Endothelial cell of coronary artery (primary cell): ENCODE data around the gene NCAPD2. TPM values are rescaled to one million over a fixed set of nuclear protein-coding genes. Genes with fewer than 3 reads are reported as not detected.

Experiments
- total RNA-seq: library from RNA; depleted of rRNA; stranded (reverse); fragments of >200 nt; gene quantifications from 2 replicates; pipeline ENCODE4 v1.2.3, GENCODE V29; 2014

Gene NCAPD2, protein sequence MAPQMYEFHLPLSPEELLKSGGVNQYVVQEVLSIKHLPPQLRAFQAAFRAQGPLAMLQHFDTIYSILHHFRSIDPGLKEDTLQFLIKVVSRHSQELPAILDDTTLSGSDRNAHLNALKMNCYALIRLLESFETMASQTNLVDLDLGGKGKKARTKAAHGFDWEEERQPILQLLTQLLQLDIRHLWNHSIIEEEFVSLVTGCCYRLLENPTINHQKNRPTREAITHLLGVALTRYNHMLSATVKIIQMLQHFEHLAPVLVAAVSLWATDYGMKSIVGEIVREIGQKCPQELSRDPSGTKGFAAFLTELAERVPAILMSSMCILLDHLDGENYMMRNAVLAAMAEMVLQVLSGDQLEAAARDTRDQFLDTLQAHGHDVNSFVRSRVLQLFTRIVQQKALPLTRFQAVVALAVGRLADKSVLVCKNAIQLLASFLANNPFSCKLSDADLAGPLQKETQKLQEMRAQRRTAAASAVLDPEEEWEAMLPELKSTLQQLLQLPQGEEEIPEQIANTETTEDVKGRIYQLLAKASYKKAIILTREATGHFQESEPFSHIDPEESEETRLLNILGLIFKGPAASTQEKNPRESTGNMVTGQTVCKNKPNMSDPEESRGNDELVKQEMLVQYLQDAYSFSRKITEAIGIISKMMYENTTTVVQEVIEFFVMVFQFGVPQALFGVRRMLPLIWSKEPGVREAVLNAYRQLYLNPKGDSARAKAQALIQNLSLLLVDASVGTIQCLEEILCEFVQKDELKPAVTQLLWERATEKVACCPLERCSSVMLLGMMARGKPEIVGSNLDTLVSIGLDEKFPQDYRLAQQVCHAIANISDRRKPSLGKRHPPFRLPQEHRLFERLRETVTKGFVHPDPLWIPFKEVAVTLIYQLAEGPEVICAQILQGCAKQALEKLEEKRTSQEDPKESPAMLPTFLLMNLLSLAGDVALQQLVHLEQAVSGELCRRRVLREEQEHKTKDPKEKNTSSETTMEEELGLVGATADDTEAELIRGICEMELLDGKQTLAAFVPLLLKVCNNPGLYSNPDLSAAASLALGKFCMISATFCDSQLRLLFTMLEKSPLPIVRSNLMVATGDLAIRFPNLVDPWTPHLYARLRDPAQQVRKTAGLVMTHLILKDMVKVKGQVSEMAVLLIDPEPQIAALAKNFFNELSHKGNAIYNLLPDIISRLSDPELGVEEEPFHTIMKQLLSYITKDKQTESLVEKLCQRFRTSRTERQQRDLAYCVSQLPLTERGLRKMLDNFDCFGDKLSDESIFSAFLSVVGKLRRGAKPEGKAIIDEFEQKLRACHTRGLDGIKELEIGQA (N-terminal part only)
- 37.8 and 52.2 TPM in 2 replicates for total RNA-seq

DNA sequence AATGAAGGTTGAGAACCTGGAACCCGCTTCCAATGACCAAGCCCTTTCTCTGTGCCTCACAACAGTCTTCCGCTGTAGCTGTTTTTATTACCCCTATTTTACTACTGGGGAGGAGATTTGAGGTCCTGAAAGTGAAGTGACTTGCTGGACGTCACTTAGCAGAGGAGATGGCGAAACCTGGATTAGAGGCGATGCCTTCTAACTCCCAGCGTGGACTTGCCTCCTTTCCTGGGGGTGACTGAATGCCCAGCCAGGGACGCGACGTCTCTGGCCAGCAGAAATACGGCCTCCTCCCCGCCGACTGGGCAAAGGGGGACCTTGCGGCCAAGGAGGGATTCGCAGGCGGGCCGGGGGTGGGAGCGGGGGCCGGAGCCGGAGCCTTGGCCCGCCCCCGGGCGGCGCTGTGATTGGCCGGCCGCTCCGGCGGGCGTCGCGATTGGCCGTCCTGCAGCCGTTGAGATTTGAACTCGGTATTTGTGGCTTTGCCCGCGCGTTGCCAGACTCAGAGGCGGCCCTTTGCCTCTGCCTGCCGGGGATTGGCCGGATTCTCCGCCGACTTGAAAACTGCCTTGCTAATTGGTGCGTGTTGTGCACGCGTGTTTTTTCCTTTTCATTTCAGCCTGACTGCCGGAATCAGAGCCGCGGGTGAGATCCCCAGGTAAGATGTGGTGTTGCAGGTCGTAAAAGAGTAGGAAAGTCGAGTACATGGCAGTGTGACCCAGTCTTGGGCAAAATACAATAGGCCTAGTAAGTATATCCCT is at the start of gene NCAPD2:
NCAPD2 (plus strand) TSS at position 606 of the 761 bp plus-strand sequence. CDS start 997 bp downstream, outside the sequence.

DNA sequence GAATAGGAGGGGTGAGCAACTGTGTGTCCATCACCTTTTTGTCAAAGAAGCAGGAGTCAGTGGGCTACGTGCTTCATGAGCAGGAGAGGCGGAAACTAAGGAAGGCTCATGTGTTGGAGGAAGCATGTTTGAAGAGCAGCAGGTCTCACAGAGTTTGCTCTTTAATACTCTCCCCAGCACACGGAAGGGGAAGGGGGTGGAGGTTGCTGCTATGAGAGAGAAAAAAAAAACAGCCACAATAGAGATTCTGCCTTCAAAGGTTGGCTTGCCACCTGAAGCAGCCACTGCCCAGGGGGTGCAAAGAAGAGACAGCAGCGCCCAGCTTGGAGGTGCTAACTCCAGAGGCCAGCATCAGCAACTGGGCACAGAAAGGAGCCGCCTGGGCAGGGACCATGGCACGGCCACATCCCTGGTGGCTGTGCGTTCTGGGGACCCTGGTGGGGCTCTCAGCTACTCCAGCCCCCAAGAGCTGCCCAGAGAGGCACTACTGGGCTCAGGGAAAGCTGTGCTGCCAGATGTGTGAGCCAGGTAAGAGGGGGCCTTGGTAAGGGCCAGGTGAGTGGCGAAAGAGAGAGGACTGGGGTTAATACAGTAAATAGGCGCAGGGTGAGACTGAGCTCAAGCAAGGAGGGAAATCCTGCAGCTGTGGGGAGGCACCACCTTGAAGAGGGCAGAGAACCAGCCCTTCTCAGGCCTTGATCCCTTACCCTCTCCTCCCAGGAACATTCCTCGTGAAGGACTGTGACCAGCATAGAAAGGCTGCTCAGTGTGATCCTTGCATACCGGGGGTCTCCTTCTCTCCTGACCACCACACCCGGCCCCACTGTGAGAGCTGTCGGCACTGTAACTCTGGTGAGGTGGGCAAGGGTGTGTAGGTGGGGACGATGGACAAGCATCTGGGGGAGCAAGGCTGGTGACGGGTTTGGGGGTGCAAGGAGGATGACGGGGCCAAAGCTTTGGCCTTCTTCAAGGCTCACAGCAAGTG is 48.9 kb upstream of the NCAPD2 start, which contains the start of gene CD27:
CD27 (plus strand) TSS at position 252 of the 985 bp plus-strand sequence; CDS start at position 393, 141 bp downstream.

DNA sequence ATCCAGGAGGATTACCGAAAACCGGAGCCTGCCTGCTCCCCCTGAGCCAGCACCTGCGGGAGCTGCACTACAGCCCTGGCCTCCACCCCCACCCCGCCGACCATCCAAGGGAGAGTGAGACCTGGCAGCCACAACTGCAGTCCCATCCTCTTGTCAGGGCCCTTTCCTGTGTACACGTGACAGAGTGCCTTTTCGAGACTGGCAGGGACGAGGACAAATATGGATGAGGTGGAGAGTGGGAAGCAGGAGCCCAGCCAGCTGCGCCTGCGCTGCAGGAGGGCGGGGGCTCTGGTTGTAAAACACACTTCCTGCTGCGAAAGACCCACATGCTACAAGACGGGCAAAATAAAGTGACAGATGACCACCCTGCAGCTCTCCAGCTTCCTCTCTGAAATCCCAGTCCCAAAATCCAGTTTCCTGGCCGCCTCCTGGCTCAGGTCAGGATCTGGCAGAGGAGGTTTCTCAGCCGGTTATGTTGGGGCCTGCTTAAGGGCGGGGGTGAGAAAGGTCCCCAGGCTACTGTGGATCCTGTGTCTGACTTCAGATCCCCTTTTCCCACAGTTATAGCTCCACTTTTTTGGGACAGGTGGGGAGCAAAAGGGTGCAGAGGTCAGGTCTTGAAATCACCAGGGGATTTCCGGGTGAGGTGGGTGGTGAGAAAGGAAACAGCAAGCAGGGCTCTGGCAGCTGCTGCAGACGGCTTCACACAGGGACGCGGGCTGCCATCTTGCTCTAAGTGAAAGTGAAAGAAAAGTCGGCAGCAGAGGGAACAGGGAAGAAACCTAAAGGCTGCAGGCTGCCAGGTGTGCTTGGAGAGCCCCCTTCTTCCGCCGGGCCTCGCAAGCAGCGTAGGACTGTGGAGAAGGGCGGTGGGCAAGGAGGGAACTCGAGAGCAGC is 42.3 kb upstream of the NCAPD2 start, which contains the start of gene TAPBPL:
TAPBPL (plus strand) TSS at position 695 of the 897 bp plus-strand sequence. CDS start 207 bp downstream, outside the sequence.

DNA sequence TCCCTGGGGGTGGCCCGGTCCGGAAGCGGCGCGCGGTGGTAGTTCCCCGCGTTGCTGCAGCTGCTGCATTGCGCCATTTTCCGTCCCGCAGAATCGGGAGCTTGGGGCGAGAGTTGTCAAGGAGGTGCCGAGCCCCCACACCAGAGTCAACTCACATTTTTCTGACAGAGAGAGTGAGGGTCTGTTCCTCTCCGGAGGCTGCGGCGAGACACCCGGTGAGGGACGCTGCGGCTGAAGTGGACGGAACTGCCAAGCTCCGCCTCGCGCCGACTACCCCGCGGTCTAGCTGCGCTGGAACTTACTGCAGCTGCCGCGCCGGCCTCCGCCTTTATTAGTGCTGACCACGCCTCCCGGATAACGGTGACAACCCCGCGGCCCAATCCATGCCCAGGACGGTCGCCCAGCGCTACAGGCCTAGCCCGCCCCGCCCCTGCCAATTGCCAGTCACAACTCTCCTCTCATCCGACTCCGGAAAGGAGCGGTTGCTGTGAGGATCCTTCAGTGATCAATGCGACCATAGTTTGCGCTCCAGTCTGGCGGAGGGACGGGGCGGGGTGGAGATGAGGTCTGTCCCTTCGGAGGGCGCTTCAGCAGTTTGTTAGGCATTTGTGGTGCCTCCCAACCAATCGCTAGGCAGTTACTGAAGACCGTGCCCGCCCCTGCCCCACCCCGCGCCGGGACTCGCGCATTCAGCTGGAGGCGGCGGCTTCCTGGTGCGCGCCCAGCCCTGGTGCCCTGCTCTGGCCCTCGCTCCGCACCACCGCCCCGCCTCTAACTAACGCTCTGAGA is 23.3 kb upstream of the NCAPD2 start, which contains the start of gene VAMP1:
VAMP1 (minus strand) TSS at position 303 of the 789 bp plus-strand sequence; CDS start at position 157, 146 bp downstream.

DNA sequence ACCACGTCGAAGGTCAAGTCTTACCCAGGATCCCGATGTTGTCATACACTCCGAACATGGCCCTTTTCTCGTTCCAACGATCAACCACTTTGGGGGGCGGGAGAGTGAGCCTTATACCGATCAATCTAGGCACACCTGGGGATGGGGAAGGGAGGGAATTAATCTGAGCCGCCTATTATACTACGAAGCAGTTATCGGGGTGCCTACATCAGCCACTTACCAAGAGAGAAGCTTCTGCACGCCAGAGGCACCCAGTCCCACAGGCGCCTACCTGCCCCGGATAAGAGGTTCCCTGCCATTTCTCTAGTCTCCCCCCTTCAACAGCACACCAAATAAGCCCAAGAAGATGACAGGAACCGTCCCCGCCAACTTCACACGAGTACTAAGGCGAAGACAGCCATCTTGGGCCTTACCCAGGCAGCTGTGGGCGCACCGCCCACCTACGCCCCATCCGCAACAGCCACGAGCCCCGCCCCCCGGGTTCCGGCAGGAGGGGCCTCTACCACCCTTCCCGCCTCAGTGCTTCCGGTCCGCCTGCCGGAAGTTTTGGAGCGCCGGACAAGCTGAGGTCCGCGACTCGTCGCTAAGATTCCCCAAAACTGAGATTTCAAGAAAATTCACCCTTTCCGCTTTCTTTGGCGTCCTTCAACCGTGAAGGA is 935 bp upstream of the NCAPD2 start, which contains the start of gene MRPL51:
MRPL51 (minus strand) TSS at position 425 of the 659 bp plus-strand sequence; CDS start at position 299, 126 bp downstream.

DNA sequence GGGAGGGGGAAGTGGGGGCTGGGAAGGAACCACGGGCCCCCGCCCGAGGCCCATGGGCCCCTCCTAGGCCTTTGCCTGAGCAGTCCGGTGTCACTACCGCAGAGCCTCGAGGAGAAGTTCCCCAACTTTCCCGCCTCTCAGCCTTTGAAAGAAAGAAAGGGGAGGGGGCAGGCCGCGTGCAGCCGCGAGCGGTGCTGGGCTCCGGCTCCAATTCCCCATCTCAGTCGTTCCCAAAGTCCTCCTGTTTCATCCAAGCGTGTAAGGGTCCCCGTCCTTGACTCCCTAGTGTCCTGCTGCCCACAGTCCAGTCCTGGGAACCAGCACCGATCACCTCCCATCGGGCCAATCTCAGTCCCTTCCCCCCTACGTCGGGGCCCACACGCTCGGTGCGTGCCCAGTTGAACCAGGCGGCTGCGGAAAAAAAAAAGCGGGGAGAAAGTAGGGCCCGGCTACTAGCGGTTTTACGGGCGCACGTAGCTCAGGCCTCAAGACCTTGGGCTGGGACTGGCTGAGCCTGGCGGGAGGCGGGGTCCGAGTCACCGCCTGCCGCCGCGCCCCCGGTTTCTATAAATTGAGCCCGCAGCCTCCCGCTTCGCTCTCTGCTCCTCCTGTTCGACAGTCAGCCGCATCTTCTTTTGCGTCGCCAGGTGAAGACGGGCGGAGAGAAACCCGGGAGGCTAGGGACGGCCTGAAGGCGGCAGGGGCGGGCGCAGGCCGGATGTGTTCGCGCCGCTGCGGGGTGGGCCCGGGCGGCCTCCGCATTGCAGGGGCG is 40.2 kb downstream of the NCAPD2 start, which contains the start of gene GAPDH:
GAPDH (plus strand) TSS at position 595 of the 772 bp plus-strand sequence. CDS start 316 bp downstream, outside the sequence.

Other genes starting within 250 kb of the NCAPD2 start
- gene PLEKHG6, start 183.4 kb upstream of the NCAPD2 start, total RNA-seq, result not detected in 2 replicates
- 48.4 and 99.7 TPM in 2 replicates for gene TNFRSF1A, start 152.0 kb upstream of the NCAPD2 start, total RNA-seq
- 0.09 TPM in 1 of 2 replicates, not detected in the other for gene SCNN1A, start 118.5 kb upstream of the NCAPD2 start, total RNA-seq
- gene LTBR, start 109.9 kb upstream of the NCAPD2 start, total RNA-seq, result 29.0 and 39.0 TPM in 2 replicates
- 0.09 TPM in 1 of 2 replicates, not detected in the other for gene CD27, start 49.1 kb upstream of the NCAPD2 start, total RNA-seq
- gene TAPBPL, start 42.1 kb upstream of the NCAPD2 start, total RNA-seq, result 3.8 and 8.1 TPM in 2 replicates
- 1.7 and 6.8 TPM in 2 replicates for gene VAMP1, start 23.4 kb upstream of the NCAPD2 start, total RNA-seq
- 132 and 161 TPM in 2 replicates for gene MRPL51, start 840 bp upstream of the NCAPD2 start, total RNA-seq
- 7,040 and 7,691 TPM in 2 replicates for gene GAPDH, start 40.4 kb downstream of the NCAPD2 start, total RNA-seq
- 7.9 and 9.7 TPM in 2 replicates for gene IFFO1, start 61.9 kb downstream of the NCAPD2 start, total RNA-seq
- 21.1 and 24.8 TPM in 2 replicates for gene NOP2, start 74.2 kb downstream of the NCAPD2 start, total RNA-seq
- gene CHD4, start 113.3 kb downstream of the NCAPD2 start, total RNA-seq, result 201 and 205 TPM in 2 replicates
- not detected in 2 replicates for gene LPAR5, start 141.9 kb downstream of the NCAPD2 start, total RNA-seq
- gene ACRBP, start 153.3 kb downstream of the NCAPD2 start, total RNA-seq, result 0.27 and 0.28 TPM in 2 replicates
- 32.6 and 35.5 TPM in 2 replicates for gene ING4, start 169.0 kb downstream of the NCAPD2 start, total RNA-seq
- gene ZNF384, start 195.3 kb downstream of the NCAPD2 start, total RNA-seq, result 9.0 and 12.4 TPM in 2 replicates
- gene PIANP, start 206.7 kb downstream of the NCAPD2 start, total RNA-seq, result under 0.01 TPM in 1 of 2 replicates, not detected in the other
- gene COPS7A, start 229.9 kb downstream of the NCAPD2 start, total RNA-seq, result 41.5 and 63.7 TPM in 2 replicates